OCI-LY1 (cell line): Measurements from ENCODE around the gene OLA1.
A peak's percentile ranks its signal among the peaks of the same experiment; 100 is the strongest.

ENCODE experiments used
- H2AFZ ChIP-seq: fragments of 200-600 bp; sonication (generic), shearing (Covaris generic); 2 replicates; pipeline ENCODE4 v1.6.0; 2014; ENCODE audit warnings: antibody characterized with exemption, mild to moderate bottlenecking, low read length
- H3F3A ChIP-seq: fragments of 200-600 bp; sonication (generic), shearing (Covaris generic); 2 replicates; pipeline ENCODE4 v1.6.0; 2014; ENCODE audit warnings: mild to moderate bottlenecking, antibody characterized with exemption, low read length, moderate library complexity; ENCODE audit not compliant: insufficient read depth
- H3K27ac ChIP-seq: fragments of 200-600 bp; sonication (generic); 2 replicates; pipeline ENCODE4 v1.5.1; 2014; ENCODE audit warnings: low read length, mixed run types, mild to moderate bottlenecking, low read depth; ENCODE audit not compliant: poor library complexity, severe bottlenecking
- H3K27me3 ChIP-seq: fragments of 200-600 bp; sonication (generic); 2 replicates; pipeline ENCODE4 v1.6.0; 2014; ENCODE audit warnings: antibody characterized with exemption, mild to moderate bottlenecking, low read length, moderate library complexity; ENCODE audit not compliant: insufficient read depth
- H3K36me3 ChIP-seq: fragments of 200-600 bp; sonication (generic); 2 replicates; pipeline ENCODE4 v1.6.1; 2014; ENCODE audit warnings: mild to moderate bottlenecking, antibody characterized with exemption, low read length, moderate library complexity, mixed read lengths; ENCODE audit not compliant: insufficient read depth
- H3K4me1 ChIP-seq: fragments of 200-600 bp; sonication (generic); 2 replicates; pipeline ENCODE4 v1.5.1; 2014; ENCODE audit warnings: mild to moderate bottlenecking, low read length, moderate library complexity; ENCODE audit not compliant: insufficient read depth, severe bottlenecking
- H3K4me2 ChIP-seq: fragments of 200-600 bp; sonication (generic), shearing (Covaris generic); 2 replicates; pipeline ENCODE4 v1.6.1; 2014; ENCODE audit warnings: low read length
- H3K4me3 ChIP-seq: fragments of 200-600 bp; sonication (generic); 2 replicates; pipeline ENCODE4 v1.5.1; 2014; ENCODE audit warnings: low read length, low read depth, mild to moderate bottlenecking, mixed read lengths; ENCODE audit not compliant: poor library complexity, severe bottlenecking
- H3K79me2 ChIP-seq: fragments of 200-600 bp; shearing (Covaris generic); 2 replicates; pipeline ENCODE4 v1.6.1; 2016; ENCODE audit warnings: mixed run types, low read length, mixed read lengths; ENCODE audit not compliant: insufficient read depth
- H3K9ac ChIP-seq: fragments of 200-600 bp; sonication (generic), shearing (Covaris generic); 2 replicates; pipeline ENCODE4 v1.6.1; 2014; ENCODE audit warnings: mild to moderate bottlenecking, low read length, mixed read lengths
- H3K9me2 ChIP-seq: fragments of 200-600 bp; sonication (generic), shearing (Covaris generic); 2 replicates; pipeline ENCODE4 v1.6.1; 2014; ENCODE audit warnings: low read depth, mild to moderate bottlenecking, low read length, mixed read lengths
- H3K9me3 ChIP-seq: fragments of 200-600 bp; shearing (Covaris generic); 2 replicates; pipeline ENCODE4 v1.6.1; 2014; ENCODE audit warnings: low read length, mixed read lengths
- H4K20me1 ChIP-seq: fragments of 200-600 bp; sonication (generic), shearing (Covaris generic); 2 replicates; pipeline ENCODE4 v1.6.0; 2016; ENCODE audit warnings: mild to moderate bottlenecking, low read length; ENCODE audit not compliant: insufficient read depth
- CTCF ChIP-seq: fragments of 200-600 bp; sonication (generic), shearing (Covaris generic); IDR thresholded peaks from 2 replicates; pipeline ENCODE4 v1.5.1; 2017; ENCODE audit warnings: mild to moderate bottlenecking, antibody characterized with exemption, low read length, moderate library complexity, mixed read lengths
- EZH2 ChIP-seq: fragments of 200-600 bp; sonication (generic), shearing (Covaris generic); IDR thresholded peaks from 2 replicates; pipeline ENCODE4 v1.8.0; 2017; ENCODE audit warnings: borderline replicate concordance, mixed run types, mild to moderate bottlenecking, antibody characterized with exemption, low read length, moderate library complexity, mixed read lengths

Gene OLA1

GRCh38 chr2:174248187-174248997 lies at the start of gene OLA1:
Gene OLA1 (minus strand): TSS chr2:174248532. CDS start chr2:174246815, 1,717 bp downstream.
- peak within 1 kb of the TSS; percentile 92 for H3K9ac ChIP-seq
- peaks cover 42% of the 10 kb centered on the region for H3K79me2 ChIP-seq
- no peak for TF ChIP-seq EZH2
- no peak for TF ChIP-seq CTCF
- no peaks in the 10 kb centered on the region for H3F3A ChIP-seq
- H2AFZ ChIP-seq, result peak within 1 kb of the TSS; percentile 71
- H3K4me2 ChIP-seq, result peak within 1 kb of the TSS; percentile 83
- H3K27me3 ChIP-seq, result no peaks in the 10 kb centered on the region
- H3K4me3 ChIP-seq, result peak within 1 kb of the TSS; percentile 88
- H3K27ac ChIP-seq, result peak within 1 kb of the TSS; percentile 5
- no peaks in the 10 kb centered on the region for H4K20me1 ChIP-seq
- peaks cover 30% of the 10 kb centered on the region for H3K4me1 ChIP-seq
- no peaks in the 10 kb centered on the region for H3K9me3 ChIP-seq
- H3K9me2 ChIP-seq, result no peaks in the 10 kb centered on the region
- H3K36me3 ChIP-seq, result peaks cover 26% of the 10 kb centered on the region

- no peak overlapping the region for H3K4me3 ChIP-seq
- H3K27me3 ChIP-seq, result no peaks in the 10 kb centered on the region
- H2AFZ ChIP-seq, result no peak overlapping the region
- H3K79me2 ChIP-seq, result no peaks in the 10 kb centered on the region
- H3F3A ChIP-seq, result no peaks in the 10 kb centered on the region
- TF ChIP-seq EZH2, result no peak
- TF ChIP-seq CTCF, result no peak
- H4K20me1 ChIP-seq, result no peaks in the 10 kb centered on the region
- no peaks in the 10 kb centered on the region for H3K36me3 ChIP-seq
- no peak overlapping the region for H3K9ac ChIP-seq
- no peaks in the 10 kb centered on the region for H3K9me2 ChIP-seq
- H3K4me2 ChIP-seq, result no peak overlapping the region
- no peaks in the 10 kb centered on the region for H3K4me1 ChIP-seq
- H3K9me3 ChIP-seq, result 0 out of 2 replicates have a peak, but pooled peaks cover 3% of the 10 kb centered on the region
- no peak overlapping the region for H3K27ac ChIP-seq
These were observed 44.6 kb upstream of the OLA1 start for GRCh38 chr2:174292908-174293307.

- no peak overlapping the region for H3K27ac ChIP-seq
- no peaks in the 10 kb centered on the region for H3K9me2 ChIP-seq
These were observed 37.8 kb upstream of the OLA1 start for GRCh38 chr2:174286172-174286571.

More at GRCh38 chr2:174286172-174286571, 37.8 kb upstream of the OLA1 start:
- Histone ChIP-seq H3K36me3 (no peaks in the 10 kb centered on the region), H3K4me1 (no peaks in the 10 kb centered on the region), H2AFZ (no peak overlapping the region), H3K79me2 (no peaks in the 10 kb centered on the region), H4K20me1 (no peaks in the 10 kb centered on the region), H3K9me3 (no peaks in the 10 kb centered on the region), H3K4me2 (no peak overlapping the region), H3K4me3 (no peak overlapping the region), H3F3A (no peaks in the 10 kb centered on the region), H3K27me3 (no peaks in the 10 kb centered on the region), H3K9ac (no peak overlapping the region)
- TF ChIP-seq EZH2, result no peak
- no peak for TF ChIP-seq CTCF
